SK-N-SH (cell line): ENCODE data around the gene SPATA20. TPM values are rescaled to one million over a fixed set of nuclear protein-coding genes. Genes with fewer than 3 reads are reported as not detected.
A peak's percentile ranks its signal among the peaks of the same experiment; 100 is the strongest.

Experiments
- CTCF ChIA-PET: fragments of 300-600, 350-600 bp; formaldehyde crosslinking; extraction: SDS; loops from one replicate; lab custom pipeline; 2021; lab: Yijun Ruan, JAX
- POLR2A ChIA-PET: fragments of 350-600 bp; sonication (Branson Sonifier 250); formaldehyde crosslinking; extraction: SDS; loops from one replicate; lab custom pipeline; 2020; ENCODE audit warnings: antibody characterized with exemption, inconsistent platforms; lab: Yijun Ruan, JAX
- DNase-seq: peaks from one replicate; pipeline ENCODE4 v3.0.0; 2012
- H2AFZ ChIP-seq: fragments of 200-600 bp; sonication (generic); 2 replicates; pipeline ENCODE4 v1.8.1; 2016; ENCODE audit warnings: antibody characterized with exemption, mild to moderate bottlenecking, low read depth
- H3F3A ChIP-seq: fragments of 200-600 bp; sonication (generic); replicated peaks from 2 replicates; pipeline ENCODE3; 2016; ENCODE audit warnings: antibody characterized with exemption, mild to moderate bottlenecking; ENCODE audit not compliant: insufficient read depth
- H3K27ac ChIP-seq, 2 experiments: fragments of 200-500 bp in 1 of 2; fragments of 200-600 bp in 1 of 2; sonication (Bioruptor generic) in 1 of 2; sonication (generic), shearing (Covaris generic) in 1 of 2; 2 replicates each; pipeline versions ENCODE4 v1.5.1 to v1.6.1; 2014 to 2016; ENCODE audit warnings: low read depth in 2 of 2, inconsistent platforms in 1 of 2, low read length in 1 of 2, mild to moderate bottlenecking in 1 of 2, mixed read lengths in 1 of 2
- H3K27me3 ChIP-seq: fragments of 200-600 bp; sonication (generic), shearing (Covaris generic); 2 replicates; pipeline ENCODE4 v1.6.1; 2016; ENCODE audit warnings: mixed run types; ENCODE audit not compliant: insufficient read depth
- H3K36me3 ChIP-seq, 2 experiments: fragments of 200-500 bp in 1 of 2; fragments of 200-600 bp in 1 of 2; sonication (Bioruptor generic) in 1 of 2; sonication (generic) in 1 of 2; replicated peaks in 1 of 2; 2 replicates each; pipeline versions ENCODE3 to v1.5.1; 2014 to 2016; ENCODE audit warnings: low read length in 1 of 2, mild to moderate bottlenecking in 1 of 2; ENCODE audit not compliant: insufficient read depth in 2 of 2, control insufficient read depth in 1 of 2
- H3K4me1 ChIP-seq, 2 experiments: fragments of 200-500 bp in 1 of 2; fragments of 200-600 bp in 1 of 2; sonication (Bioruptor generic) in 1 of 2; sonication (generic), shearing (Covaris generic) in 1 of 2; 2 replicates each; pipeline versions ENCODE4 v1.5.1 to v1.6.1; 2014 to 2016; ENCODE audit warnings: low read depth in 1 of 2, low read length in 1 of 2, mixed run types in 1 of 2; ENCODE audit not compliant: insufficient read depth in 2 of 2, control insufficient read depth in 1 of 2
- H3K4me2 ChIP-seq: fragments of 200-600 bp; sonication (generic), shearing (Covaris generic); 2 replicates; pipeline ENCODE4 v1.6.1; 2017; ENCODE audit warnings: mixed run types
- H3K4me3 ChIP-seq, 2 experiments: fragments of 200-500 bp in 1 of 2; fragments of 200-600 bp in 1 of 2; sonication (Bioruptor generic) in 1 of 2; sonication (generic), shearing (Covaris generic) in 1 of 2; 2 replicates each; pipeline versions ENCODE4 v1.5.1 to v1.8.1; 2014 to 2016; ENCODE audit warnings: low read depth in 2 of 2, inconsistent platforms in 1 of 2, low read length in 1 of 2, mild to moderate bottlenecking in 1 of 2, mixed read lengths in 1 of 2, moderate library complexity in 1 of 2
- H3K79me2 ChIP-seq: fragments of 200-600 bp; sonication (generic); 2 replicates; pipeline ENCODE4 v1.8.1; 2017; ENCODE audit warnings: mild to moderate bottlenecking; ENCODE audit not compliant: insufficient read depth
- H3K9ac ChIP-seq: fragments of 200-600 bp; sonication (generic); 2 replicates; pipeline ENCODE4 v1.6.1; 2017; ENCODE audit warnings: mixed run types
- H3K9me2 ChIP-seq: fragments of 200-600 bp; sonication (generic); 2 replicates; pipeline ENCODE4 v1.6.1; 2017; ENCODE audit warnings: mixed run types
- H3K9me3 ChIP-seq: fragments of 200-600 bp; sonication (generic); 2 replicates; pipeline ENCODE4 v1.6.1; 2017; ENCODE audit warnings: mixed run types, mild to moderate bottlenecking, moderate library complexity
- H4K20me1 ChIP-seq: fragments of 200-600 bp; sonication (generic); 2 replicates; pipeline ENCODE4 v1.6.1; 2017; ENCODE audit warnings: mild to moderate bottlenecking, mixed run types; ENCODE audit not compliant: insufficient read depth
- CHD2 ChIP-seq: fragments of 150-350 bp; IDR thresholded peaks from 2 replicates; pipeline ENCODE4 v1.6.1; 2018; ENCODE audit warnings: low read length; ENCODE audit not compliant: partially characterized antibody
- CTCF ChIP-seq: fragments of 200-600 bp; sonication (generic); IDR thresholded peaks from 2 replicates; pipeline ENCODE4 v1.6.1; 2017; ENCODE audit warnings: antibody characterized with exemption, mild to moderate bottlenecking, moderate library complexity
- EZH2phosphoT487 ChIP-seq: fragments of 200-600 bp; sonication (generic); IDR thresholded peaks from 2 replicates; pipeline ENCODE4 v1.6.1; 2017; ENCODE audit warnings: low read depth, mixed run types, mild to moderate bottlenecking, antibody characterized with exemption, moderate library complexity, borderline replicate concordance
- FOXJ3 ChIP-seq: sonication (generic); formaldehyde crosslinking; IDR thresholded peaks from 2 replicates; pipeline ENCODE4 v1.5.1; 2020; ENCODE audit warnings: mild to moderate bottlenecking, missing genetic modification reagents
- FOXM1 ChIP-seq: IDR thresholded peaks from 2 replicates; pipeline ENCODE4 v1.4.0; 2012; ENCODE audit warnings: low read depth, mild to moderate bottlenecking
- GABPA ChIP-seq: IDR thresholded peaks from 2 replicates; pipeline ENCODE4 v1.4.0; 2012; ENCODE audit warnings: low read depth, mild to moderate bottlenecking
- MAX ChIP-seq: IDR thresholded peaks from 2 replicates; pipeline ENCODE4 v1.4.0; 2012; ENCODE audit warnings: low read depth
- NFIC ChIP-seq: IDR thresholded peaks from 2 replicates; pipeline ENCODE4 v1.4.0; 2012; ENCODE audit warnings: borderline replicate concordance
- RAD21 ChIP-seq: IDR thresholded peaks from 2 replicates; pipeline ENCODE4 v1.6.1; 2012; ENCODE audit warnings: mild to moderate bottlenecking, low read length
- RCOR1 ChIP-seq: fragments of 150-350 bp; IDR thresholded peaks from 2 replicates; pipeline ENCODE4 v1.6.1; 2017; ENCODE audit warnings: antibody characterized with exemption, low read length
- REST ChIP-seq: IDR thresholded peaks from 2 replicates; pipeline ENCODE4 v1.6.1; 2012; ENCODE audit warnings: mild to moderate bottlenecking, low read depth, low read length, moderate library complexity
- RFX5 ChIP-seq: IDR thresholded peaks from 2 replicates; pipeline ENCODE4 v1.6.1; 2012; ENCODE audit warnings: mild to moderate bottlenecking, improper control_type of control experiment, low read length
- RXRA ChIP-seq: IDR thresholded peaks from 2 replicates; pipeline ENCODE4 v1.4.0; 2012; ENCODE audit warnings: low read depth, mild to moderate bottlenecking, borderline replicate concordance
- YY1 ChIP-seq: IDR thresholded peaks from 2 replicates; pipeline ENCODE4 v1.4.0; 2012; ENCODE audit warnings: low read depth, mild to moderate bottlenecking
- WGBS: methylation state at CpG from one replicate; pipeline ENCODE4 v1.1.6; 2017; ENCODE audit warnings: low lambda C conversion rate; 5-methylcytosine and 5-hydroxymethylcytosine counted together
- polyA plus RNA-seq, 3 experiments: library from polyadenylated mRNA; depleted of rRNA; stranded (reverse); fragments of >200 nt; gene quantifications; 2 replicates each; pipeline ENCODE4 v1.2.3, GENCODE V29; 2012

SPATA20 gene
- polyA plus RNA-seq, 1 of the 3 experiments (the other 2 are of a cell fraction), result 92.0 TPM

GRCh38 chr17:50594128-50594823, 47.3 kb downstream of the SPATA20 start:
- WGBS, result 78% methylated on average over 11 of the region's 11 CpGs
- no peak overlapping the region for H2AFZ ChIP-seq
- peaks cover 0 to 36% of the 10 kb centered on the region in 2 experiments; a peak in 2 of 4 replicates for H3K4me1 ChIP-seq
- CTCF ChIA-PET, result interaction anchor here (1.2 to 12.9 kb wide), 8 partner anchors 9 to 65 kb away, joined by 3 to 163 read pairs (median 4); partner anchors contain the start of gene CACNA1G
- H3K27ac ChIP-seq, result peak overlapping the region in 1 of 2 experiments; percentile 3; a peak in 1 of 4 replicates
- H4K20me1 ChIP-seq, result no peaks in the 10 kb centered on the region
- no peaks in the 10 kb centered on the region for H3K79me2 ChIP-seq
- no peak overlapping the region for H3K4me2 ChIP-seq
- POLR2A ChIA-PET, result interaction anchor here (1.1 kb wide), 1 partner anchor 11 kb away, joined by 3 read pairs; no protein-coding TSS in a partner anchor
- no peak overlapping the region for H3K4me3 ChIP-seq
- no peak overlapping the region for H3K9ac ChIP-seq
- no peaks in the 10 kb centered on the region for H3K9me3 ChIP-seq
- TF ChIP-seq FOXJ3 (CRISPR knock-in tag), result 0 out of 2 replicates have a peak, but pooled peaks have one; percentile 48
- no peak for TF ChIP-seq REST
- TF ChIP-seq RXRA, result no peak
- no peak for TF ChIP-seq MAX
- TF ChIP-seq YY1, result no peak
- no peak for TF ChIP-seq RAD21
- TF ChIP-seq FOXM1, result no peak
- TF ChIP-seq CHD2, result no peak
- TF ChIP-seq CTCF, result no peak
- no peak for TF ChIP-seq EZH2phosphoT487
- no peak for TF ChIP-seq RFX5
- TF ChIP-seq NFIC, result no peak
- TF ChIP-seq RCOR1, result peak; percentile 61; the same call in 1 of the 2 replicates
- no peak for TF ChIP-seq GABPA
- peak; percentile 66 for DNase-seq
- H3K27me3 ChIP-seq, result no peaks in the 10 kb centered on the region
- no peaks in the 10 kb centered on the region for H3F3A ChIP-seq
- no peaks in the 10 kb centered on the region for H3K9me2 ChIP-seq
- no peaks in the 10 kb centered on the region for H3K36me3 ChIP-seq
